K562 treated with DMSO at 1 percent for 12 hours (cell line): ENCODE data around the gene KCNK15. TPM values are rescaled to one million over a fixed set of nuclear protein-coding genes. Genes with fewer than 3 reads are reported as not detected.

Source experiments
- total RNA-seq: library from RNA; unstranded; fragments of 300-600 nt; gene quantifications from 2 replicates; pipeline ENCODE4 v1.2.3, GENCODE V29; 2022; ENCODE audit not compliant: insufficient read depth

The KCNK15 gene
- 0.31 TPM in 1 of 2 replicates, not detected in the other for total RNA-seq

GRCh38 chr20:44745598-44746366 is at the start of gene KCNK15:
TSS of gene KCNK15 (plus strand) at chr20:44745865. CDS start at chr20:44745911, 46 bp downstream.

DNA sequence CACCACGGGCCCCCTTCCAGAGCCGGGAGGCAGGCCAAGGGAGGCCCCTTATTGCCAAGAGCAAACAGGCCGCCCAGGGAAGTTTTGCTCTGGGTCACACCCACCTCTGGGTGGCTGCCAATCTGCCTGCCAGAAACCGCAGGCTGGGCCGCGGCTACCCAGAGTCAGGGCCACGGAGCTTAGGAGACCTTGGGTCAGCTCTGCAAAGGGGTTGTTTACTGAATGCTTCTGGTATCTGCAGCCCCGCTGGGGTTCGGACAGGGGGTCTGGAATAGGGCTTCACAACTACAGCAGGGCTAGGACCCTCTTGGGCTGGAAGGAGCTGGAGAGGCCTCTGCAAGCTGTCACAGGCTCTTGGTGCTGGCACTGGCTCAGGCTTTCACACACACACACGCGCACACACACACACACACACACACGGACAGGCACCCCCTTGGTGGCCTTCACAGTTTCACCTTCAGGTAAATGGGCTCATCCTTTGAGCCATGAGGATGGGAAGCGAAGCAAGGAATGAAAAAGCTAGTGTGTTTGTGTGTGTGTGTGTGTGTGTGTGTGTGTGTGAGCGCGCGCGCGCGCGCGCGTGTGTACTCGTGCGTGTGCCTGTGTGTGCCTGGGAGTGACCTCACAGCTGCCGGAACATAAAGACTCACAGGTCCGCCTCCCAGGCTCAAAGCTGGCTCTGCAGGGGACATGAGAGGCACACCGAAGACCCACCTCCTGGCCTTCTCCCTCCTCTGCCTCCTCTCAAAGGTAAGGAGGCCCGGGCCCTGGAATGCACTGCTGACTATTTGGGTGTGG is 30.8 kb upstream of the KCNK15 start, which contains the start of gene CCN5:
CCN5 (plus strand) TSS at position 669 of the 798 bp plus-strand sequence; CDS start at position 691, 22 bp downstream.

Other genes with a start within 250 kb of the KCNK15 start
- 39.7 and 72.9 TPM in 2 replicates for gene SERINC3, start 223.8 kb upstream of the KCNK15 start, total RNA-seq
- gene PKIG, start 163.3 kb upstream of the KCNK15 start, total RNA-seq = 14.8 and 14.9 TPM in 2 replicates
- 2.1 and 4.1 TPM in 2 replicates for gene ADA, start 94.2 kb upstream of the KCNK15 start, total RNA-seq
- gene CCN5, start 30.5 kb upstream of the KCNK15 start, total RNA-seq = not detected in 2 replicates
- gene RIMS4, start 64.7 kb downstream of the KCNK15 start, total RNA-seq = not detected in 2 replicates
- 76.6 and 119 TPM in 2 replicates for gene YWHAB, start 139.8 kb downstream of the KCNK15 start, total RNA-seq
- gene PABPC1L, start 164.2 kb downstream of the KCNK15 start, total RNA-seq = 29.2 and 87.0 TPM in 2 replicates
- gene TOMM34, start 214.5 kb downstream of the KCNK15 start, total RNA-seq = 35.7 and 50.1 TPM in 2 replicates
- 6.6 and 25.0 TPM in 2 replicates for gene STK4, start 220.6 kb downstream of the KCNK15 start, total RNA-seq